ENCODE results near the gene ABTB2.

Gene ABTB2

DNA sequence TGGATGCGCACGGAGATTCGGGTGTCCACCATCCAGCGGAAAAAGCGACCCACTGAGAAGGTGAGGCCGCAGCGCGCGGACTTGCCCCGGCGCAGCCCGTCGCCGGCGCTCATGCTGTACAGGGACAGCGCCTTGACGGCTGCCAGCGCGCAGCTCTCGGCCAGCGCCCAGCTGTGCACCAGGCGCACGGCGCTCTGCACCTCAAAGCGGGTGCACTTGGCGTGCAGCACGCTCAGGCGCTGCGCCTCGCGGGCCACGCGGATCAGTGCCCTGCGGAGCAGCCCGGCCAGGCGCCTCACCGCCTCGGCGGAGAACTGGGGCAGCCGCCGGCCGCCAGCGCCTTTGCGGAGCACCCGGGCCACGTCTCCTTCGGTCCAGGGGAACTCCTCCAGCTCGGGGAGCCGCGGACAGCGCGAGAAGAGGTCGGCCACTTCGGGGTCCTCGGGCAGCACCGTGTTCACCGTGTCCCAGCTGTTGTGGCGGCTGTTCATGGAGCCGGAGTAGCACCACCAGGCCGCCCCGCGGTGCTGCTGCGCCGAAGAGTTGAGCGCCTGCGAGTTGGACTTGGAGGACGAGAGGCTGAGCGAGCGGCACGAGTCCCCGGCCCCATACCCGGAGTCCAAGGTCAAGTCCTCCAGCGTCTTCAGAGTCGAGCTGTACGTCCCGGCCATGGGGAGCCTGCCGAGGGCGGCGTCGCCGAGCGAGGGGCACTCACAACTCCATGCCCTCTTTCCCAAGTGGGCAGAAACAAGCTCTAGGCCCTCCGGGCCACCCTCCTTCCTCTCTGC lies 703 bp downstream of the ABTB2 start:
- peaks cover 6% of the 10 kb centered on the region for H3K4me1 ChIP-seq
- no peaks in the 10 kb centered on the region for H3K9me3 ChIP-seq
- in situ Hi-C loops (cut with MboI; ENCODE audit: low sequenced_read_pairs): loop anchor here (5.0 to 25.0 kb wide), 2 partner anchors 180 to 520 kb away; no protein-coding TSS in a partner anchor
- H3K27me3 ChIP-seq (ENCODE audit: low read depth): peaks cover 5% of the 10 kb centered on the region; the same call in 1 of the 2 replicates
- H3K4me3 ChIP-seq: peak overlapping the region; percentile 54
- DNase-seq (ENCODE audit: low spot score in 2 of 2): peak; percentile 54 to 65
- no peaks in the 10 kb centered on the region for H3K36me3 ChIP-seq (replicated peaks)

- in situ Hi-C loops (cut with MboI; ENCODE audit: low sequenced_read_pairs): loop anchor here (5.0 to 25.0 kb wide), 2 partner anchors 179 to 519 kb away; no protein-coding TSS in a partner anchor
- peak overlapping the region; percentile 54 for H3K4me3 ChIP-seq
- H3K4me1 ChIP-seq: peaks cover 6% of the 10 kb centered on the region
- DNase-seq (ENCODE audit: low spot score in 2 of 2): peak in 1 of 2 experiments; percentile 47
- H3K36me3 ChIP-seq (replicated peaks): no peaks in the 10 kb centered on the region
- peaks cover 4% of the 10 kb centered on the region; the same call in 1 of the 2 replicates for H3K27me3 ChIP-seq (ENCODE audit: low read depth)
- no peaks in the 10 kb centered on the region for H3K9me3 ChIP-seq
Observed at GRCh38 chr11:34356576-34356912, 1.3 kb downstream of the ABTB2 start.

DNA sequence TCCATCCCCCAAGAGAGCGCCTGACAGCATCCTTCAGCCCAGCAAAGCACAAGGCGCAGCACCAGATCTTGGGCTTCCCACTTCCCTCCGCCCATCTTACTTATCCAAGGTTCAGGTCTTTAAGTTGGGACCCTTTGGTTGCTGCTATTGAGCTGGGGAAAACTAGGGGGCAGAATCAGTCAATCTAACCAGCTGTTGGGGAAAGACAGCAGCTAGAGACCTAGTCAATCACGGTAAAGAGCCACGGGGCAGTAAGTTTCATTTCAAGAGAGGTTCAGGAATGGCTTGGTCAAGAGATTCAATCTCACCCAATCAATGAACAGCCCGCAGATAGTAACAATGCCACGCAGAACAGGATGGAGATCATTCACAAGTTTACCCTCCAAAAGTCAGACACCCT lies 1.7 kb downstream of the ABTB2 start:
- in situ Hi-C loops (cut with MboI; ENCODE audit: low sequenced_read_pairs): loop anchor here (5.0 to 25.0 kb wide), 2 partner anchors 179 to 519 kb away; no protein-coding TSS in a partner anchor
- Histone ChIP-seq H3K27me3 (ENCODE audit: low read depth) (no peaks in the 10 kb centered on the region), H3K36me3 (replicated peaks) (no peaks in the 10 kb centered on the region), H3K4me1 (peaks cover 6% of the 10 kb centered on the region), H3K4me3 (peak overlapping the region; percentile 54), H3K9me3 (no peaks in the 10 kb centered on the region)
- no peak for DNase-seq (ENCODE audit: low spot score in 2 of 2)

GRCh38 chr11:34355726-34356125 lies 2.1 kb downstream of the ABTB2 start:
- Histone ChIP-seq H3K27me3 (ENCODE audit: low read depth) (no peaks in the 10 kb centered on the region), H3K36me3 (replicated peaks) (no peaks in the 10 kb centered on the region), H3K4me1 (peaks cover 6% of the 10 kb centered on the region), H3K9me3 (no peaks in the 10 kb centered on the region), H3K4me3 (no peak overlapping the region)
- DNase-seq (ENCODE audit: low spot score in 2 of 2): peak in 1 of 2 experiments; percentile 8
- in situ Hi-C loops (cut with MboI; ENCODE audit: low sequenced_read_pairs): loop anchor here (5.0 to 25.0 kb wide), 2 partner anchors 178 to 518 kb away; no protein-coding TSS in a partner anchor

GRCh38 chr11:34354782-34355181 lies 3.0 kb downstream of the ABTB2 start:
- H3K36me3 ChIP-seq (replicated peaks): no peaks in the 10 kb centered on the region
- no peak overlapping the region for H3K4me3 ChIP-seq
- DNase-seq (ENCODE audit: low spot score in 2 of 2): no peak
- no peaks in the 10 kb centered on the region for H3K27me3 ChIP-seq (ENCODE audit: low read depth)
- peaks cover 6% of the 10 kb centered on the region for H3K4me1 ChIP-seq
- H3K9me3 ChIP-seq: no peaks in the 10 kb centered on the region
- in situ Hi-C loops (cut with MboI; ENCODE audit: low sequenced_read_pairs): loop anchor here (5.0 to 25.0 kb wide), 2 partner anchors 177 to 517 kb away; no protein-coding TSS in a partner anchor

- in situ Hi-C loops (cut with MboI; ENCODE audit: low sequenced_read_pairs): loop anchor here (25.0 kb wide), 1 partner anchor 517 kb away; no protein-coding TSS in a partner anchor
- H3K4me1 ChIP-seq: peaks cover 6% of the 10 kb centered on the region
- no peaks in the 10 kb centered on the region for H3K36me3 ChIP-seq (replicated peaks)
- H3K9me3 ChIP-seq: no peaks in the 10 kb centered on the region
- H3K27me3 ChIP-seq (ENCODE audit: low read depth): no peaks in the 10 kb centered on the region
- no peak for DNase-seq (ENCODE audit: low spot score in 2 of 2)
- no peak overlapping the region for H3K4me3 ChIP-seq
Observed at GRCh38 chr11:34353881-34354280, 3.9 kb downstream of the ABTB2 start.

DNA sequence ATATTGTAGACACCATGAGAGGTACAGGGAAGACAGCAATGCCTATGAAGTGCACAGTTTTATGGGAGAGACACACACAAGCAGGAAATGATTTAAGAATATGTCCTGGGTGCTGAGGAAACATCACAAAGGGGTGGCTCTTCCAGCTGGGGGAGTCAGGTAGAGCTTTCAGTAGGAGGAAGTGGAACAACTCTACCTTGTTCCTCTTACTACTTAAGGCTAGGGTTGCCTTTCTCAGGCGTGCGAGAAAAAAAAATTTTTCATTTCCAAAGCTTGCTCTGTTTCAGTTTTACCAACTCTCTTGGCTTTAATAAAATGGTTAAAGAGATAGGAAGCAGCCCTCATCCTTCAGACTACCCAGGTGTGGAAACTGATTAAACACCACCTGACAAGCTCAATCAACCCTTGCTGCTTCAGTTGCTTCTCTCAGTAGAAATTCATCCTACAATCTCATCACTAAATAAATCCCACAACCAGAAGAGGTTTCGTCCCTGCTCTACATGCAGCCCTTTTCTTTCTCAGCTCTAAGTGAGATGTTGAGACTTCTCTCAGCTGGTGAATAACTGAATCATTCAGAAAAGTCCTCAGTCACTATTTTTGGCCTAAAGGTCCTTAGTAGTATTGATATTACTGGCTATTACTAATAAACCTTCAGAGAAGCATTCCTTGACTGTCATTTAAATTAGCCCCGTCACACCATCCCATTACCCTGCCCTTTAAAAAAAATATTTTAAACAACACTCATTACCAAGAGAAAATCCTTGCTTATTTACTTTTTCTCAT lies 5.9 kb downstream of the ABTB2 start:
- in situ Hi-C loops (cut with MboI; ENCODE audit: low sequenced_read_pairs): loop anchor here (25.0 kb wide), 1 partner anchor 515 kb away; no protein-coding TSS in a partner anchor
- no peak overlapping the region for H3K4me3 ChIP-seq
- H3K27me3 ChIP-seq (ENCODE audit: low read depth): no peaks in the 10 kb centered on the region
- no peaks in the 10 kb centered on the region for H3K36me3 ChIP-seq (replicated peaks)
- peaks cover 6% of the 10 kb centered on the region for H3K4me1 ChIP-seq
- DNase-seq (ENCODE audit: low spot score in 2 of 2): no peak
- no peaks in the 10 kb centered on the region for H3K9me3 ChIP-seq

DNA sequence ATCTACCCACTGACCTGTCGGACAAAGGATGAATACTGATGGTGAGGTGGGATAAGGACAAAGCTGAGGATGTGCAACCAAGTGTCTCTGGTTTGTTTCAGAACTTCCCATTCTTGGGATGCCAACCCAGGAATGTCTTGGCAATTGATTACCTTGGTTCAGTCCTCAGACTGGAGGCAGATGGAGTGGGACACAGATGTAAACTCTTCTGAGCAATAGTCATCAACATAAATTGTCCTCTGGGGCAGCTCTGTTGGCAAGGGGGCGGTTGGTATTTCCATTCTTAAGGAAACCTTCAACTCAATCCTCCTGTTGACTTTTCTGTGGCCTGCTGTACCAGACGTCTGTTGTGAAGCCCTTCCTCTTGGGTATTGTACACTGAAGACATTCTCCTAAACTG lies 6.8 kb downstream of the ABTB2 start:
- Histone ChIP-seq H3K36me3 (replicated peaks) (no peaks in the 10 kb centered on the region), H3K4me1 (peaks cover 4% of the 10 kb centered on the region), H3K27me3 (ENCODE audit: low read depth) (no peaks in the 10 kb centered on the region), H3K4me3 (no peak overlapping the region), H3K9me3 (no peaks in the 10 kb centered on the region)
- in situ Hi-C loops (cut with MboI; ENCODE audit: low sequenced_read_pairs): loop anchor here (25.0 kb wide), 1 partner anchor 514 kb away; no protein-coding TSS in a partner anchor
- DNase-seq (ENCODE audit: low spot score in 2 of 2): no peak

DNA sequence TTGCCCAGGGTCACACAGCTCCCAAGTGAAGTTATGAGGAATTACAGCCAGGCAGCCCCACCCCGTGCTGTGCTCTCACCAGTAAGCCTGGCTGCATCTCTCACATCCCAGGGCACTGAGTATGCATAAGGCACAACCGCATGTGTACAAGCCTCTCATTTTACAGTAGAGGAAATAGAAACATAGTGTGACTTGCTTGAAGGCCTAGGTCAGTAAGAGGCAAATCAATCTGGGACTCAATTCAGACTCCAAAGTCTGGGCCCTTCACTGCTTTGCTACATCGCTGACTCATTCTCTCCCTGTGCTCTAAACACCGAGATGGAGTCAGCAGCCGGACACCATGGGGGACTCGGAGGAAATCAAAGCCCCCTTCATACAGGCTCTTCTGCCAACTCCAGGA lies 7.9 kb downstream of the ABTB2 start:
- H3K4me3 ChIP-seq: no peak overlapping the region
- no peaks in the 10 kb centered on the region for H3K9me3 ChIP-seq
- DNase-seq (ENCODE audit: low spot score in 2 of 2): no peak
- H3K4me1 ChIP-seq: no peaks in the 10 kb centered on the region; the same call in 1 of the 2 replicates
- no peaks in the 10 kb centered on the region for H3K36me3 ChIP-seq (replicated peaks)
- no peaks in the 10 kb centered on the region for H3K27me3 ChIP-seq (ENCODE audit: low read depth)
- in situ Hi-C loops (cut with MboI; ENCODE audit: low sequenced_read_pairs): loop anchor here (25.0 kb wide), 1 partner anchor 513 kb away; no protein-coding TSS in a partner anchor

GRCh38 chr11:34348919-34349318 lies 8.9 kb downstream of the ABTB2 start:
- no peaks in the 10 kb centered on the region; the same call in 1 of the 2 replicates for H3K4me1 ChIP-seq
- H3K27me3 ChIP-seq (ENCODE audit: low read depth): no peaks in the 10 kb centered on the region
- H3K36me3 ChIP-seq (replicated peaks): no peaks in the 10 kb centered on the region
- no peak overlapping the region for H3K4me3 ChIP-seq
- in situ Hi-C loops (cut with MboI; ENCODE audit: low sequenced_read_pairs): no loop called here
- H3K9me3 ChIP-seq: no peaks in the 10 kb centered on the region
- DNase-seq (ENCODE audit: low spot score in 2 of 2): no peak

DNA sequence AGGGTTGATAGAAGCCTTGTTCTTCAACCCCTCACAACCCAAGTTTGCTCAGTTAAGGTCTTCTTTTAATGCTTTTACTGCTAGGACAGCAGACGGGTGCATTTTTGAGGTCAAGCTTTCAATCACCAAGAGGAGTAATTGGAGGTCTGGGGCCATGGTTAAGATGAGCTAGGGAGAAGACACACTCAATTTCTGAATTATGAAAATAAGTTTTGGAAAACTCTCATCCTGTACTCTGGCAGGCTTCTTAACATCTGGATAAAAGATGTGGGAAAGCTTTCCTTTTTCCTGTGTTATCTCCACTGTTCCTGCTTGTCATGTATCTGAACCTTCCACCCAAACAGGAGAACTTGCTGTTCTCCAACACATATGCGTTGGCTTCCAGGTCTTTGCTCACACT lies 9.7 kb downstream of the ABTB2 start:
- Histone ChIP-seq H3K36me3 (replicated peaks) (no peaks in the 10 kb centered on the region), H3K27me3 (ENCODE audit: low read depth) (no peaks in the 10 kb centered on the region), H3K9me3 (no peaks in the 10 kb centered on the region), H3K4me1 (no peaks in the 10 kb centered on the region; the same call in 1 of the 2 replicates), H3K4me3 (no peak overlapping the region)
- in situ Hi-C loops (cut with MboI; ENCODE audit: low sequenced_read_pairs): no loop called here
- DNase-seq (ENCODE audit: low spot score in 2 of 2): no peak

- Histone ChIP-seq H3K36me3 (replicated peaks) (no peaks in the 10 kb centered on the region), H3K27me3 (ENCODE audit: low read depth) (no peaks in the 10 kb centered on the region), H3K9me3 (no peaks in the 10 kb centered on the region), H3K4me1 (no peaks in the 10 kb centered on the region; the same call in 1 of the 2 replicates), H3K4me3 (no peak overlapping the region)
- no peak for DNase-seq (ENCODE audit: low spot score in 2 of 2)
- in situ Hi-C loops (cut with MboI; ENCODE audit: low sequenced_read_pairs): no loop called here
Observed at GRCh38 chr11:34346551-34346950, 11.3 kb downstream of the ABTB2 start.

DNA sequence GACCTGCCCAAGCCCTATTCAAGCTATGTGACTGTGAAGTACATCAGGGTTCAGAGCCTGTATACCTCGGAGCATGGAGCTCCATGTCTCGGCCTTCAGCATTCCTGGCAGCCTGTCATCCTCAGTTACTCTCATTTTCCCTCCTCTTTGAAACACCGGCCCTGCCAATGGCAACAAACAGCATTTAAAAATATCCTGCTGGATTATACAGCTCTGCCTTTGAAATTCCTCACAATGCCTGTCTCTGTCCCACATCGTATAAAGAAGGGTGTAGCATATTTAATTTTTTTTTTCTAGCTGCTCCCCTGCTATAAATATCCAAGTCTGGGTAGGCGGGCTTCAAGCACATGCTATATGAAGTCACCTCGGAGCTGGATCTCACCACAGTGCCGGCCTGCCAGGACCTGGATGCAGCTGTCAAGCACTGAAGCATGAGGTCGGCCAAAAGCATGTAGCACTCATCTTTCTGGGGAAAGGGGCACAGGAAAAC lies 11.8 kb downstream of the ABTB2 start:
- Histone ChIP-seq H3K4me1 (no peaks in the 10 kb centered on the region; the same call in 1 of the 2 replicates), H3K36me3 (replicated peaks) (no peaks in the 10 kb centered on the region), H3K9me3 (no peaks in the 10 kb centered on the region), H3K4me3 (no peak overlapping the region), H3K27me3 (ENCODE audit: low read depth) (no peaks in the 10 kb centered on the region)
- DNase-seq (ENCODE audit: low spot score in 2 of 2): no peak
- in situ Hi-C loops (cut with MboI; ENCODE audit: low sequenced_read_pairs): no loop called here

All from HAP-1 (cell line).